Stimulated activated CD4-positive, alpha-beta T cell treated with anti-CD3 and anti-CD28 coated beads, Interleukin-12 subunit alpha, Interleukin-12 subunit beta, amount 100 ng/mL, for 4 hours (primary cell): ENCODE measurements around the gene PIK3C2A.

Experiments
- DNase-seq: peaks from one replicate; pipeline ENCODE4 v3.0.0-alpha.2; 2020

The PIK3C2A gene

DNA sequence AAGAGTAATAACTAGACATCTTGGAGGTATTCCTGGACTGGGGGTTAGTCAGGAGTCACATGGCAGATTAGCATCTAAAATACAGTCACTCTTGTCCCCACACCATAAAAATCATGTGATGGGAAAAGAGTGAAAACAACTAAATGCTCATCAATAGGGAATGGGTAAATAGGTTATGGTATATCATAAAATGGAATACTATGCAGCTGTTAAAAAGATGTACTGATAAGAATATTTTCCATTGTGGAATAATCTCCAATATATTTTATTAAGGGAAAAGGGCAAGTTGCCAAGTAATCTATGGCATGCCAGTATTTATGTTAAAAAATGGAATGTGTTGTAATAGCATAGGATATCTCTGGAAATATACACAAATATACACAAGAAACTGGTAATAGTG is 6.6 kb upstream of the PIK3C2A start:
- no peak for DNase-seq

DNA sequence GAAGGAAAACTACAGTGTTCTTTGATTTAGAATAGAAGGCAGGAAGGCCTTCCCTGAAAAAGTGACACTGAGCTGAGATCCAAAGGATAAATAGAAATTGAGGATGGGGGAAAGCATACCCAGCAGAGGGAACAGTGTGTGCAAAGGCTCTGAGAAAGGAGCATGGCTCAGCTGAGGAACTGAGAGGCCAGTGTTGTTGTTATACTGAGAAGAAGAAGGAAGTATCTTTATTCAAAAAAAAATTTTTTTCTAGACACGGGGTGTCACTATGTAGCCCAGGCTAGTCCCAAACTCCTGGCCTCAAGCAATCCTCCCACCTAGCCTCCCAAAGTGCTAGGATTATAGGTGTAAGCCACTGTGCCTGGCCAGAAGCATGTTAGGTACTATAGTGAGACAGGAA is 3.5 kb upstream of the PIK3C2A start:
- DNase-seq: no peak

DNA sequence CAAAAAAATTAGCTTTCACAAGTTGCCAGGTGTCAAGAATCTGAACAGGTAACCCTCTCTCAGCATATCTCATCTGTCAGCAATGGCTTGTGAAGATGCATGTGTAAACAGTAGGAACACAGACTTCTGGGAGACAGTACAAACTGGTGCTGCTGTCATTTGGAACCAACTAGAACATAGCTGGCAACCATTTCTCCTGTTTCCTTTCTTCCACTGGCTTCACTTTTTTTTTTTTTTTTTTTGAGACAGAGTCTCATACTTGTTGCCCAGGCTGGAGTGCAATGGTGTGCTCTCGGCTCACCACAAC is 2.1 kb upstream of the PIK3C2A start:
- DNase-seq: no peak

GRCh38 chr11:17208257-17208999 is 642 bp upstream of the PIK3C2A start:
- DNase-seq: no peak

DNA sequence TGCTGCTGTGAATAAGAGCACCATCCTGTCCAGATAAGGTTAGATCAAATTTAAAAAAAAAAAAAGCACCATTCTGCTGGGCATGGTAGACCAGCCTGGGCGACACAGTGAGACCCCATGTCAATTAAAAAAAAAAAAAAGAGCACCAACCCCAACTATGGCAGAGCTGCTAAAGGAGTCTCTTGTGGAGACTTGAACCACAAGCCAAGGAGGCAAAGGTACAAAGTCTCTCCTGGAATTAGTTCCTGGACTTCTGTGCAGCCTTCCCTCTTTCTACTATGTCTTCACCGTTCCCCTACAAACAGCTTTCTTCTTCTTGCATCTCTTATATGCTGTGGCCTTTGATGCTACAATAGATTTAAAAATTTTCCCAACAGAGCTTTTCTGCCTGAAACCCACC is 1.3 kb downstream of the PIK3C2A start:
- DNase-seq: no peak

DNA sequence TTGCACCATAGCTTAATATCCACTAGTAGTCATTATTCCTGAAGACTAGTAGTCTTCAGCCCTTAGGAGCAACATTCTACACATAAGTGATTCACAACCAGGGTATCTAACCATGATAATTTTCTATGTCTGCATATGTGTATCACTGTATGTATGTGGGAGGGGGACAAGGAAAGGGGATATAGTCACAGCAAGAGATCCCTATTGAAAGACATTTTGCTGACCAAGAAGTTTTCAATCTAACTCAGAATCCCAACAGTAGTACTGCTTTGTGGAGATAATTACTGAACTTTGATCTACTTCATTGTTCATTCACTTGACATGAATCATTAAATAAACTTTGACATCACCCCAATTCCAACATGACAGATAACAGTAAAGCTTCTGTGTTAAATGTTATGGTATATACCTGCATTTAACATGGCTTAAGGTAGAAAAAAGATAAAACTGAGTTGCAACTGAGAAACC is 10.3 kb downstream of the PIK3C2A start:
- no peak for DNase-seq

GRCh38 chr11:17188675-17189074 is 19.1 kb downstream of the PIK3C2A start:
- no peak for DNase-seq

GRCh38 chr11:17186932-17187692 is 20.7 kb downstream of the PIK3C2A start:
- DNase-seq: no peak

DNA sequence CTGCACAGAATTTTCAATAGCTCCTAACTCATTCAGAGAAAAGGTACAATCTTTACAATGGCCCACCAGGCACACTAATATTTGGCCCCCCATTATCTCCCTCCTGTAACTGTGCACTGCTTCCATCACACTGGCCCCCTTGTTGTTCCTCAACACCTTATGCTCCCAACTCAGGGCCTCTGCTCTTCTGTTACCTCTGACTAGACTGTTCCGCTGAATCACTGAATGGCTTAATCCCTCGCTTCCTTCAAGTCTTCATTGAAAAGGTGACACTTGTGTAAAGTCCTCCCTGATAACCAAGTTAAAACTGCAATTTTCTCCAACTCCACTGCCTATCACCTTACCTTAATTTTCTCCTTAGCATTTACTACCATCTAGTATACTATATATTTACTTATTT is 21.8 kb downstream of the PIK3C2A start:
- DNase-seq: no peak

GRCh38 chr11:17184882-17185587 is 22.8 kb downstream of the PIK3C2A start:
- no peak for DNase-seq

GRCh38 chr11:17183836-17184235 is 23.9 kb downstream of the PIK3C2A start:
- DNase-seq: no peak

DNA sequence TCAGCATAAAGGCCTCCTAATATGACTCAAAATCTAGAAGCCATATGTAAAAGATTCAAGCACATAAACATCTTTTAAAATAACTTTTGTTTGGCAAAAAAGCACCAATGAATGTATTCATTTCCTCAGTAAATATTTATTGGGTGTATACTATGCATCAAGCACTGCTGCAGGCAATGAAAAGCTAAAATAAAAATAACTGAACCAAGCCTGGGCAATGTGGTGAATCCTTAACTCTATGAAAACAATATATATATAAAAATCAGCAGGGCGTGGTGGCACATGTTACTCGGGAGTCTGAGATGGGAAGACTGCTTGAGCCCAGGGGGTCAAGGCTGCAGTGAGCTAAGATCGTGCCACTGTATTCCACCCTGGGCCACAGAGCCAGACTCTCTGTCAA is 27.8 kb downstream of the PIK3C2A start:
- no peak for DNase-seq

DNA sequence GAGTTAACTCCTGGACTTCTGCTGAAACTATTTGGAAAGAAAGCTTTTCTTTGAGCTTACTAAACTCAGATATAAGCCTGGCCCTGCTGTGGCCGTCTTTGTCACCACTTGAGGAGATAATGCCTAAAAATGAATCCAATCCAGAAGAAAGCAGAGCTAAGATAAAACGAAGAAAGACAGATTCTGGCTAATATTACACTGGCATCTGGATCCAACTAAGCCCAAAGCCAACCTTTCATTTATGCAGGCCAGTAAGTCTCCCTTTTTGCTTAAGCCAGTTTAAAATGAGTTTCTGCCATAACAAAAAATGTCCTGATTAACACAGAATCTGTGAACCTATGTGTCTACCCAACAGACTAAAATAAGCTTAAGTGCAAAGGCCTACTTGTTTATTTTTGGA is 34.5 kb downstream of the PIK3C2A start:
- DNase-seq: no peak

DNA sequence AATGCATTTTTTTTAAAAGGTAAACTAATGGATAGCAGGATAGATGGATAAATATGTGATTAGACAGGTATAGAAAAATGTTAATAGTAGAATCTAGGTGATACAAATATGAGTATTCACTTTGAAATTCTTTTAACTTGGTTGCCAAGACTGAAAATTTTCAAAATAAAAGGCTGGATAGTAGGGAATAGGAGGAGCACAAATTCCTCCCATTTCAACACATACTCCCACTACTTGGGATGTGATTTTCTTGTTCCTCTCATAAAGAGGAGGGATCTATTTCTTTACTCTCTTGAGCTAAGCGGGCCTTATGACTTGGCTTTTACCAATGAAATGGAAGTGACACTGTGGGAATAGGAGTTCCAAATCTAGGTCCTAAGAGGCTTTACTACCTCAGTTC is 35.9 kb downstream of the PIK3C2A start:
- DNase-seq: no peak

DNA sequence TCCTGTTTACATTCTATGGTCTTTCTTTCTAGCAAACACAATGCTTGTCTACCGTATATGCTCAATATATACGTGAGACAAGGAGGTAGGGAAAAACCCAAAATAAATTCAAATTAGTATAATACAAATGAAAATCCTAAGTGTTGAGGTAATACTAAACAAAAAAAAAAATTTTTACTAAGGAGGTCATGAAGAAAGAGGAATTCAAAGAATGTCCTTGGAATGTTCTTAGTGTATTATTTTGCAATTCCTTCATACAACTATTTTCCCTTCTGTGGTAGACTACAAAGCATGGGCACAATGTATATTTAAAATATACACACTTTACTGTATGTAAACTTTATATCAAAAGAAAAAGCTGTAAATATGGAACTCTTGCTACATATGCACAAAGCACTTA is 36.4 kb downstream of the PIK3C2A start:
- no peak for DNase-seq

DNA sequence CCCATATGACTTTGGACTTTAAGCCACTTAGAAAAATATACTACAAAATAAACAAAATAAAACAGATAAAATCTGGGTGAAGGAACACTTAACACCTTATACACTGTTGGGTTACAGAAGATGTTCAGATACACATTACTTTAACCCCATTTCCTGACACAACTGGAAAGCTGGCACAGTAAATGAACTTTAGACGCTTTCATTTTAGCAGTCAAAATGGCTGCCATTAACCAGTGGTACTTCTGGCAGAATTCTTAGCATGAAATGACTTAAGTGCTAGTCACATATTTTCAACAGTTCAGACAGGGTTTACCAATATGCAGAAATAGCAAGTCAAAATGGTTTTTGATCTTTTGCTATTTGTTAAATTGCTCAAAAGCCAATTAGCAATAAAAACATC is 37.9 kb downstream of the PIK3C2A start:
- no peak for DNase-seq

- no peak for DNase-seq
These were observed 42.4 kb downstream of the PIK3C2A start for GRCh38 chr11:17165247-17165890.

DNA sequence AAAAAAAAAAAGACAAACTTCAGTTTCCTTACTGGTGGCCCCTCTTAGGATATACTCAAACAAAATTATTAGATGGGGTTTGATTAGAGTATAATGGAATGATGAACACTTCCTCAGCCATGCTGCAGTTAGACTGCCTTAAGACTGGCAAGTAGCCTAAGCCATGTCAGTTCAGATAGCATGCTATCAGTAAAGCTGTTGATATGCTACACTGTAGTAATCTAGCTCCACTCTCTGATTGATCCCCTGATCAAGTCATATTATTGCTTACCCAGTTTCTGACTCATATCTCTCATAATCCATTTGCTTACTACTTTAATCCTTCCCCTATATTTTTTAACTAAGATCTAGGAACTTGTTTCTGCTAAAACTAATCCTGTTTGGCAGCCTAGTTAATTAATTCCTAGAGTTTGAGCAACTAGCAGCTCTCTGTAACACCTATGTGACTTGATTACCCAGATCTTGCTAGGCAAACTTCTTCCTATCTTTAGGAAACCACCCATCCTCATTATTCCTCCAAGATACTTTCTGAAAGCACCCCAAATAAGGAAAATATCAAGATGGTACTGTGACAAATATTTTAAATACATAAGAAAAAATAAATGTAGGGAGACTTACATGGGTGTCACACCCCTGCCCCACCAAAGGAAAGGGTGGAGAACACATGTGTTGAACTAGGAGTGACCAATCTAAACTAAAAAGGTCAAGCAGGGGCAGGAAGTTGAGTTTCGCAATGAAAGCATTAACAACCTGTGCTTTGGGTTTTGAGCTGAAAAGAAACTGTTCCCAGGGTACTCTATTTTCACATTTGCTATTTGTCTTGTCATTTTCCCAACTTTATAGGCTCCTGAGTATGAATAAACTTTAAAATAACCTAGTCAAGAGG is 43.2 kb downstream of the PIK3C2A start:
- no peak for DNase-seq

DNA sequence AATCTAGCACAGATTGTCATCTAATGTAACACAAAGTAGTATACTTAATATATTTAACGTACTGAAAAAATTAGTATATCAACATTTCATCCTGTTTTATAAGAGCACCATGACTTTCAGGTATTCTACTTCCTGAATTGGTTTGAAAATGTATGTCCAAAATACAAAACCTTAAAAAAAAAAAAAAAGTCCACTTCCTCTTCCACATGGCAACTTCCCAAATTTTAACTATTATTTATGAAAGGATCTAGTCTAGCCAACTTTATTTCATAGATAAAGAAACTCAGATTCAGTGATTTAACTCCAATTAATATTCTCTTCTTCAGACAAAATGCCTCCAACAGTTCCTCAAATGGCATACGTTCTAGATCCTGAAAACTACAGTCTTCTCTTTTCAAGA is 44.0 kb downstream of the PIK3C2A start:
- DNase-seq: no peak

DNA sequence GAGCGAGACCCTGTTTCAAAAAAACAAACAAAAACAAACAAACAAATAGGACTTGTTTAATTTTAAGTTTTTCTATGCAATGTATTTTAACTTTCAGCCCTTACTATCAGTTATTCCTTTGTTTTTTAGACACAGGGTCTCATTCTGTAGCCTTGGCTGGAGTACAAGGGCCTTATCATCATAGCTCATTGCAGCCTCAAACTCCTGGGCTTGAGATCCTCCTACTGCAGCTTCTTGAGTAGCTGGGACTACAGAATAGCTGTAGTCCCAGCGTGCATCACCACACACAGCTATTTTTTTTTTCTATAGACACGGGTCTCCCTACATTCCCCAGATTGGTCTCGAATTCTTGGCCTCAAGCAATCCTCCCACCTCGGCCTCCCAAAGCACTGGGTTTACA is 44.5 kb downstream of the PIK3C2A start:
- no peak for DNase-seq

DNA sequence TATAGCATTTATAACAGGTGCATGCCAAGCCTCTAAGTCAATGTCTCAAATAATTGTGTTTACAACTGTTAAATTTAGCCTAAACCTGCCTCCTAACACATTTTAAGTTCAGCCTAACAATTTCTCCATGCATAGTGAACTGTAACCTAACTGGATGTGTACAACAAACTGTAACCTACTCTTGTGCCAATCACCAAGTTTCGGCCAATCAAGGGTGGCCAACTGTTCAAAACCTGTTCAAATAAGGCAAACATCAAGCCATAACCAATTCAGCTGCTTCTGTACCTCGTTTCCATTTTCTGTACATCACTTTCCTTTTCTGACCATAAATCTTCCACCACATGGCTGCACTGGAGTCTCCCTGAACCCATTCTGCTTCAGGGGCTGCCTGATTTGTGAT is 45.4 kb downstream of the PIK3C2A start:
- DNase-seq: no peak

DNA sequence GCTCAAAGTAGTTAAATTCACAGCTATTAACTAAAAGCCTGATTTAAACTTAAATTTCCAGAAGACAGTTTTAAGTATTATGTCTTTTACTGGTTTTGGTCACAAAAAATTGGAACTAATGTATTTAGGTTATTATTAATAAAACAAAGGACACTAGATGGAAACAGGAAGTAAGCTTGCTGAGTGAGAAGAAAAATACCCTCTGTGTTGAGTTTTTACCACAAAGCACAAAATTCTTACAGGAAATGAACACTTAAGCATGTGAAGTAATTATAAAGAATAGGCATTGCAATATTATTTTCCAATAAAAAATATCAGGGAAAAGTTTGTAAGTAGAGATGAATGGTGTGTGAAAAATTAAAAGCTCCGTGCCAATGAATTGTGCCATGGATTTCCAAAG is 46.3 kb downstream of the PIK3C2A start:
- DNase-seq: no peak

DNA sequence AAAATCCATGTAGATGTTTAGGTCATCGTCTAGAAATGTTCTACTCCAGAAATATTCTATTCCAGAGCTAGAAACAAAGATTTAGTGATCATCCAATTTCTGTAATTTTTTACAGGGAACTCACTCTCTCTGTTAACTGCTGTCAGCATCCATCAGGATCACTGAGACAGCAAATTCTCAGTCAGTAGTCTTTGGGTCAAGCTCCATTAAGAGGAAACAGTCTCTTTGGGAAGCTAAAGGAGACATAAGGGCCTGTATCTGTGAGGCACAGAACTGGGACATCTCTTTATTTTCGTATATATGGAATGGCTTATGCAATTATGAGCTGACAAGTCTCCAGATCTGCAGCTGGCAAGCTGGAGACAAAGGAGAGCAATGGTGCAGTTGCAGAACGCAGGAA is 48.3 kb downstream of the PIK3C2A start:
- no peak for DNase-seq
